AG04450 (cell line): Measurements from ENCODE around the gene NOLC1. TPM values are rescaled to one million over a fixed set of nuclear protein-coding genes. Genes with fewer than 3 reads are reported as not detected.

Experiments used
- CTCF ChIA-PET: fragments of 300-600, 350-600 bp; formaldehyde crosslinking; extraction: SDS; loops from one replicate; lab custom pipeline; 2022; ENCODE audit warnings: antibody characterized with exemption, inconsistent platforms; lab: Charles Lee
- POLR2A ChIA-PET: fragments of 350-600 bp; formaldehyde crosslinking; extraction: SDS; loops from one replicate; lab custom pipeline; 2021; ENCODE audit warnings: antibody characterized with exemption, inconsistent platforms; lab: Yijun Ruan, JAX
- DNase-seq: peaks from one replicate; pipeline ENCODE4 v3.0.0-alpha.2; 2011; ENCODE audit warnings: low read depth, low spot score
- H3K27ac ChIP-seq: one replicate; pipeline ENCODE4 v1.5.1; 2012; ENCODE audit warnings: low read depth, low read length, control low read depth
- H3K27me3 ChIP-seq: one replicate; pipeline ENCODE4 v1.6.0; 2012; ENCODE audit warnings: low read length; ENCODE audit not compliant: control insufficient read depth, insufficient read depth
- H3K4me3 ChIP-seq: 2 replicates; pipeline ENCODE4 v1.5.1; 2011; ENCODE audit warnings: mild to moderate bottlenecking, low read depth, low read length, control low read depth
- H3K9me3 ChIP-seq: 2 replicates; pipeline ENCODE4 v1.5.1; 2012; ENCODE audit warnings: low read length; ENCODE audit not compliant: control insufficient read depth, insufficient read depth
- polyA plus RNA-seq: library from polyadenylated mRNA; depleted of rRNA; stranded (reverse); fragments of >200 nt; gene quantifications from 2 replicates; pipeline ENCODE4 v1.2.3, GENCODE V29; 2011
- TF ChIP-seq, protein P1 (sequence below): IDR thresholded peaks from 2 replicates; pipeline ENCODE4 v1.5.1; 2011; ENCODE audit warnings: low read depth, low read length, control low read depth, inconsistent platforms

The NOLC1 gene
- polyA plus RNA-seq, 1 experiment: 80.8 TPM

DNA sequence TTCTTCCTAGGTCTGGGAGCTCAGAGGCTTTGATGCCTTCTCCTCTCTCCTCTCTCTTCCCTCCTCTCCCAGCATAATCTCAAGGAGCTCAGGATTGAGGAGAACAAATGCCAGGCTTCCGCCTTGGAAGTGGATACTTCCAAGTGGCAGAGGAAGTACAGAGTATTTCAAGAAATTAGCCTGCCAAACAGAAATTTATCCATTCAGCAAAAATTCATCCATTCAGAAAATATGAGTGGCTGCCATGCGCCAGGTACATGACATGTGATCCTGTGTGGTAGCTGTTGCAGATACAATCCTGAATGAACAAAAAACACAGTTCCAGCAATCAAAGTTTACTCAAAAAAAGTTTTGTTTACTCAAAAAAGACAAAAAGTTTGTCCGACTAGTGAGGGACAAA is 18.4 kb downstream of the NOLC1 start:
- no peak for DNase-seq
- Histone ChIP-seq H3K9me3 (no peaks in the 10 kb centered on the region), H3K27ac (no peak overlapping the region), H3K4me3 (no peak overlapping the region), H3K27me3 (no peaks in the 10 kb centered on the region)
- POLR2A ChIA-PET: interaction anchor here (1.2 kb wide), 1 partner anchor 57 kb away, joined by 3 read pairs; no protein-coding TSS in a partner anchor
- TF ChIP-seq, protein P1, sequence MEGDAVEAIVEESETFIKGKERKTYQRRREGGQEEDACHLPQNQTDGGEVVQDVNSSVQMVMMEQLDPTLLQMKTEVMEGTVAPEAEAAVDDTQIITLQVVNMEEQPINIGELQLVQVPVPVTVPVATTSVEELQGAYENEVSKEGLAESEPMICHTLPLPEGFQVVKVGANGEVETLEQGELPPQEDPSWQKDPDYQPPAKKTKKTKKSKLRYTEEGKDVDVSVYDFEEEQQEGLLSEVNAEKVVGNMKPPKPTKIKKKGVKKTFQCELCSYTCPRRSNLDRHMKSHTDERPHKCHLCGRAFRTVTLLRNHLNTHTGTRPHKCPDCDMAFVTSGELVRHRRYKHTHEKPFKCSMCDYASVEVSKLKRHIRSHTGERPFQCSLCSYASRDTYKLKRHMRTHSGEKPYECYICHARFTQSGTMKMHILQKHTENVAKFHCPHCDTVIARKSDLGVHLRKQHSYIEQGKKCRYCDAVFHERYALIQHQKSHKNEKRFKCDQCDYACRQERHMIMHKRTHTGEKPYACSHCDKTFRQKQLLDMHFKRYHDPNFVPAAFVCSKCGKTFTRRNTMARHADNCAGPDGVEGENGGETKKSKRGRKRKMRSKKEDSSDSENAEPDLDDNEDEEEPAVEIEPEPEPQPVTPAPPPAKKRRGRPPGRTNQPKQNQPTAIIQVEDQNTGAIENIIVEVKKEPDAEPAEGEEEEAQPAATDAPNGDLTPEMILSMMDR: no peak
- CTCF ChIA-PET: interaction anchor here (0.6 to 3.8 kb wide), 11 partner anchors 9 to 253 kb away, joined by 3 to 59 read pairs (median 14); partner anchors contain the start of gene ELOVL3

DNA sequence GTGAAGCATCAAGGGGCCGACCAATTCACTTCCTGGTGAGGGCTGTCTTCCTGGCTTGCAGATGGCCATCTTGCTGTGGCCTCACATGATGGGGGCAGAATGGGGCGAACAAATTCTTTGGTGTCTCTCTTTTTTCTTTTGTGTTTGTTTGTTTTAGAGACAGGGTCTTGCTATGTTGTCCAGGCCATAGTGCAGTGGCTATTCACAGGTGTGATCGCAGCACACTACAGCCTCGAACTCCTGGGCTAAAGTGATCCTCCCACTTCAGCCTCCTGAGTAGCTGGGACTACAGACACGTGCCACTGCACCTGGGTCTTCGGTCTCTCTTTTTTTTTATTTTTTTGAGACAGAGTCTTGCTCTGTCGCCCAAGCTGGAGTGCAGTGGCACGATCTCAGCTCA is 20.1 kb downstream of the NOLC1 start:
- no peak for DNase-seq
- H3K27me3 ChIP-seq: no peaks in the 10 kb centered on the region
- ChIA-PET CTCF (no interaction called here), POLR2A (no interaction called here)
- TF ChIP-seq, protein P1: no peak
- no peak overlapping the region for H3K4me3 ChIP-seq
- H3K9me3 ChIP-seq: no peaks in the 10 kb centered on the region
- H3K27ac ChIP-seq: no peak overlapping the region

- Histone ChIP-seq H3K27ac (peak overlapping the region; percentile 33), H3K9me3 (no peaks in the 10 kb centered on the region), H3K4me3 (no peak overlapping the region), H3K27me3 (no peaks in the 10 kb centered on the region)
- ChIA-PET POLR2A (interaction anchor here (0.6 kb wide), 1 partner anchor 177 kb away, joined by 4 read pairs; no protein-coding TSS in a partner anchor), CTCF (interaction anchor here (0.6 to 1.0 kb wide), 4 partner anchors 54 to 179 kb away, joined by 3 to 7 read pairs (median 4); no protein-coding TSS in a partner anchor)
- TF ChIP-seq, protein P1: no peak
- DNase-seq: peak; percentile 37
Measured at GRCh38 chr10:102175415-102175814, 23.2 kb downstream of the NOLC1 start.

DNA sequence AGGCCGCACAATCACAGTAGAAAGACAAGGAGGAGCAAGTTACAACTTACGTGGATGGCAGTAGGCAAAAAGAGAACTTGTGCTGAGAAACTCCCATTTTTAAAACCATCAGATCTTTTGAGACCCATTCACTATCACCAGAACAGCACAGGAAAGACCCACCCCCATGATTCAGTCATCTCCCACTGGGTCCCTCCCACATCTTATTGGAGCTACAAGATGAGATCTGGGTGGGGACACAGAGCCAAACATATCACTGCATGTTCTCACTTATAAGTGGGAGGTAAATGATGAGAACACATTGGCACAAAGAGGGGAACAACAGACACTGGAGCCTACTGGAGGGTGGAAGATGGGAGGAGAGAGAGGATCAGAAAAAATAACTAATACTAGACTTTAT is 32.4 kb downstream of the NOLC1 start:
- Histone ChIP-seq H3K4me3 (no peak overlapping the region), H3K9me3 (peaks cover 12% of the 10 kb centered on the region), H3K27ac (no peak overlapping the region), H3K27me3 (peaks cover 11% of the 10 kb centered on the region)
- ChIA-PET POLR2A (no interaction called here), CTCF (interaction anchor here (2.7 kb wide), 1 partner anchor 15 kb away, joined by 10 read pairs; no protein-coding TSS in a partner anchor)
- DNase-seq: no peak
- TF ChIP-seq, protein P1: no peak

DNA sequence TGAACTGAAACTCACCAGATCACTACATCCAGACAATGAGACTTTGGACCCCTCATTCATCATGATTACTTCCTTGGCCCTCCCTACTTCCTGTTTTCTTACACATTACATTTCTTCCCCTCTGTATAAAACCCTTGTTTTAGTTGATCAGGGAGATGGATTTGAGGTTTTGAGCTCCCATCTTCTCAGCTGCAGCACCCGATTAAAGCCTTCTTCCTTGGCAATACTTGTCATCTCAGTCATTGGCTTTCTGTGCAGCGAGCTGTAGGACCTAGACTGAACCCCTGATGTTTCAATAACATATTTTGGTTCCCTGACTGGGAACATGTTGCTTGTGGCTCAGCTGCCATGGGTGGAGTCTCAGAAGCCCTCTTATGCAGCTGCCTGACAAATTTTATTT is 33.1 kb downstream of the NOLC1 start:
- no peak overlapping the region for H3K4me3 ChIP-seq
- peaks cover 11% of the 10 kb centered on the region for H3K27me3 ChIP-seq
- ChIA-PET POLR2A (no interaction called here), CTCF (interaction anchor here (2.7 kb wide), 1 partner anchor 16 kb away, joined by 10 read pairs; no protein-coding TSS in a partner anchor)
- H3K27ac ChIP-seq: no peak overlapping the region
- no peak for DNase-seq
- peaks cover 14% of the 10 kb centered on the region for H3K9me3 ChIP-seq
- TF ChIP-seq, protein P1: no peak
